HG02798 (cell line): ENCODE measurements around the gene CFDP1.
"Not testable (repeated sequence)": the region's sequence is repeated elsewhere in the genome, so short reads cannot be mapped to it uniquely, and the experiment has no call there.

Experiments
- ATAC-seq: cut with Tn5 transposase; IDR thresholded peaks from one replicate; pipeline ENCODE4 v1.9.1; 2021; ENCODE audit warnings: mild to moderate bottlenecking; ENCODE audit not compliant: unreplicated experiment, poor library complexity

The CFDP1 gene

DNA sequence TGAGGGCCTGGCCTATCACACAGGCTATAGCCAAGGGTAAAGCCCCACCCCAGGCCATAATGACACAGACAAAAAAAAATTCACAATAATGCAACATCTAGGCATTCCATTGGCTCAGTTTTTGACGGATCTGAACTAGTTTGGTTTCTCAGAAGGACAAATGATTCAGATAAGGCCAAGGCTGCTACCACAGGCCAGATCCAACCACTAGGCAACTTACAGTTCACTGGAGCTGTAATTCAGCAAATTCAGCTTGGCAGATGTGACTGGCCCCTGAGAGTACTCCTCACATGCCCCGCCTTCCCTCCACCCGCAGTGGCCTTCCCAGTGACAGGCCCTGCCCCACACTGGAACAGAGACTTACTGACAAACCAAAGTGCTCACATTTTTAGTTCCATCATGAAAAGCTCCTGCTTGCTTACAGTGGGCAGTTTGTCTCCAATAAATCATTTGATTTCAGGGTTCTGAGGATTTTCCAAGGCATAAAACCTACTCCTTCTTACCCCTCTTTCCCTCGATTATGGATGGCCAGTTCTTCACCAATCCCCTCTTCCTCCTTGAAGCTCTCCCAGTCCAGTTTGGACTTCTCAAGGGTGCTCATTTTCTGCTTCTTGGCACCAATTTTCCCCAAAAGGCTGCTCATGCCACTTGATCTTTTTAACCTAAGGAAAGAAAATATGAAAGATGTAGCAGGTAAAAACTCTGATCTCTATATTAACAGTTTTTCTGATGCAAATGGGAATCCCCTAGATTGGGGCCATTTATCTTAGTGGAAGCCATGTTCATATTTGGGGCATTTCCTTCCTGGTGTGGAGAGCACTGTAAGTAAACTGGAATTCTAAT is 128.6 kb downstream of the CFDP1 start:
- no peak for ATAC-seq

DNA sequence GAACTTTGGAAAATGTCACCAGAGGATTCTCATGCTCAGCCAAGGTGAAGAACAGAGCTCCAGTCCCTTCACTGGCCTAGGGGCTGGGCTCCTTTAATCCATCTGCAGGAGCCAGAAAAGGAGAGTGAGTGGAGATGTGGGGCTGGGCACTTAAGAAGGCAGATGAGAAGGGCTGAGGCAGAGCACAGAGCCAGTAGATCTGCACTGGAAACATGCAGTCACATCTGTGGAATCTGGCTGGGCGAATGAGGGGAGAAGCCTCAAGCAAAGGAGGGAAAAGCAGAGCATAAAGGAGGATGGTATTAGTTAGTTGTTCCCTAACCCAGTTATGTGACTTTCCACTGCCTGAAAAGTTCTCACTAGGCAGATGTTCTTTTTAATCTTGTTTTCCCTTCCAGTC is 131.5 kb downstream of the CFDP1 start:
- no peak for ATAC-seq

DNA sequence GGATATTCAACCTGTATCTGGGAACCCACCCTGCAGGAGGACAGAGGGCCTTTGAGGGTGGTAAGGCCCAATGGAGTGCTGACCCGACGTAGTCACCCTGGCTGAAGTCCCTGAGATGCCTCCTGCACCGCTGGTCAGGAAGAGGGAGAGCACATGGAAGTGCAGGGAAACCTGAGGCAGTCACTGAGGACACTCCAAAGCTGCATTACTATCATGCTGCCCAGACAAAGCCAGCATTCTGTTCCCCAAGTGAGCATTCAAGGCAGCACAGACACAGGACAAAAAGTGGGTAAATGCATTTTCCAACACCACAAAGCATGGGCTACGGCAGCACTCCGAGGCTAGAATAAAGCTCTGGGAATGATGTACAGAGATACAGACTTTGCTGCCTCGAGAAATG is 135.0 kb downstream of the CFDP1 start:
- no peak for ATAC-seq

DNA sequence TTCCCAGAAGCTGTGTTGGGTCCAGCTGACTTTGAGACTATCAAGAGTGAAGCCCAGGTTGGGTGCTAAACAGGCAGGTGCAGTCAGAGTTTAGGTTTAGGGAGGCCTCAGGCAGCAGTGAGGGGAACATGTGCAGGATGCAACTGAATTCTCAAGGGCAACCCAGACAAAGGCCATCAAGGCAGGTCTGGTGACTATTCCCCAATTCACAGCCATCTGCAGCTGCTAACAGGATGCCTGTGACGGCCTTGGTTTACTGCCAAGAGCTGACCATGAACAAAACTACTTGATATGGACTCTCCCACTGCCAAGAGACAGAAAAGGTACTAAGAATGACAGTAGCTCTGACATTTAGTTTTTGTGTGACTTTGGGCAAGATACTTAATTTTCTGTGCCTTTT is 136.7 kb downstream of the CFDP1 start:
- no peak for ATAC-seq

DNA sequence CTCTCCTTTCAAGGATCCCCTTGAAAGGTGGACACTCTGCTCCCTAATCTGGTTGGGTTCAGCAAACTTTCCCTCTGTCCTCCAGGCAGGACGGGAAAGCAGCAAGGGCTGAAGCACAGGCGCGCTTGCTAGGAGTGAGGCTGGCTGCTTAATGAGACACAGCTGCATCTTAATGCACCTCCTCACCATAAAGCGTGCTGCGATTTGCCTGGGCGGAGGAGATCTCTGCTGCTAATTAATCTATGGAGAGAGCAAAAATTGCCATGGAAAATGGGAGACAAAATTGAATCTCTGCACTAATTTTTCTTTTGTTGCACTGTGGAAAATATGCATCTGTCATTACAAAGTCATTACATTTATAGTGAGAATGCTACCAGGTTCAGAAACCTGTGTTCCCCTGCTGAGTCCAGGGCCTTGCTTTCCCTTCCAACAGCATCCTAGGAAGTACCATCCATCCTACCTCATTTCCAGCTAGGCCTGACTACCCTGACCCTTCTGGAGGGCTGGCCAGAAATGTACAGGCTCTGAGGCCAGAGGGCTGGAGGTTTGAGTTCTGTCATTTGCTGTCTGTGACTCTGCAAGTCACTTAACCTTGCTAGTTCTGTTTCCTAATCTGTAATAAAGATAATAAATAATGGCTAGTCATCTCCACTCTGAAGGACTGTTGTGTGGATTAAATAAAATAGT is 138.4 kb downstream of the CFDP1 start:
- ATAC-seq, result no peak

DNA sequence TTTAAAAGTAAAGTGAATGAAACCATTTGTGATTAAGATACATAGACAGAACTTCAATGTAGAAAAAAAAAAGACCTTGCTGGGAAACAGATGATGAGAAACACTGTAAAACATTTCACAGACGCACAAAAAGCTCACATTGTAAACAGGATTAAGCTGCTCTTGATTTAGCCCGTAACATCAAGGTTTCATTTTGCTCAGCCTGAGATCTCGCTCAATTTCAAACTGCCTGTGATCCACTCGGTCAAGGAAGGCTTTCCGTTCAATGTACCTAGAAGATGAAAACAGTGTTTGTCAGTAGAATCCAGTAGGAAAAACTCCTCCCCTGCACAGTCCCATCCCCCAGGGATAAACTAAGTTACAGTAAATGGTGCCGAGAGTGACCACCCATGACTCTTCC is 139.5 kb downstream of the CFDP1 start:
- no peak for ATAC-seq

DNA sequence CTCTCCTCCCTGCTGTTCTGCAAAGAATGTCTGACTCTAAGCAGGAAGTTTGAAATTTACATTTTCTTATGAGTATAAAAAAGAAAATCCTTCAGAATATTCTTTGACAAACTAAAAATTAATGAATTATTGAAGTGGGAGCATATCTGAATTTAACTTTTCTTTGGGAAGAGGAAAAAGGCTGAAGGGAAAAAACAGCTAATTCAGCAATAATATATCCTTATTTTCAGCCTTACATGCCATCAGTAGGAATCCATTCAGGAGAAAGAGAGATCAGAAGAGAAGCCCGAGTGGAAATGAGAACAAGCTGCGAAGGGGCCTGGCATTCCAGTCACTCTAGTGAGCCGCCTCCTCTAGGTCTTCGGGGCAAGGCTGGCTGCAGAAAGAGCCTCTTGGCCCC is 140.1 kb downstream of the CFDP1 start:
- ATAC-seq, result no peak

DNA sequence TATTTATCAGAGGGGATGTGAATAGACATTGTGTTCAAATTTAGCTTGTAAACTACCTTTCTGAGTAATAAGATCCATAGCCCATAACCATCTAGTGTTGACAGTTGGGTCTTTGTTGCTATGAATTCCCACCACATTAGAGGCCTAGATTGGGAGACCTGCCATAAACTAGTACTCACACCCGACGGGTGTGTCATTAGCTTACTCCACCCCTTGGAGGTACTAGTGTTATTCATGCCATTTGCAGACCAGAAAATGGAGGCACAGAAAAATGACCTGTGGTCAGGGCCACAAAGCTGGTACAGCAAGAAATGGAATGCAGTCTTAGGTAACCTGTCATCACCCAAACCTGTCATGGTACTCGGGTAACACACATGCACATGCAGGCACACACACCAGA is 140.6 kb downstream of the CFDP1 start:
- no peak for ATAC-seq

DNA sequence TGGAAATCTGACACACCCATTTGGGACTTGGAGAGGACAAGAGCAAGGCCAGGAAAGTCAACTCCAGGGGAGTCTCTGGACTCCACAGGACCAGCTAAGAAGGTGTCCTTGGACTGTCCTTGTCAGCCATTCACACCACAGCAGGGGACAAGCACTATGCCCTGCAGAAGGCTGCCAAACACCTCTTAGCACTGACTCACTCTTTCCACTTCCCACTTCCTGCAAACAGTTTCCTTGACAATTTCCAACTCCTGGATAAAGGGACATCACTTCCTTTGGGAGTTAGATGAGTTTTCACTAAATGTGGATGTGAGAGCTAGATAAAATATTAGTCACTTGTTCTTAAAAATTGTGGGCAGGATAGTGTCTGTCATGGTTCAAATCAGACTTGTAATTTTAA is 144.1 kb downstream of the CFDP1 start:
- no peak for ATAC-seq

DNA sequence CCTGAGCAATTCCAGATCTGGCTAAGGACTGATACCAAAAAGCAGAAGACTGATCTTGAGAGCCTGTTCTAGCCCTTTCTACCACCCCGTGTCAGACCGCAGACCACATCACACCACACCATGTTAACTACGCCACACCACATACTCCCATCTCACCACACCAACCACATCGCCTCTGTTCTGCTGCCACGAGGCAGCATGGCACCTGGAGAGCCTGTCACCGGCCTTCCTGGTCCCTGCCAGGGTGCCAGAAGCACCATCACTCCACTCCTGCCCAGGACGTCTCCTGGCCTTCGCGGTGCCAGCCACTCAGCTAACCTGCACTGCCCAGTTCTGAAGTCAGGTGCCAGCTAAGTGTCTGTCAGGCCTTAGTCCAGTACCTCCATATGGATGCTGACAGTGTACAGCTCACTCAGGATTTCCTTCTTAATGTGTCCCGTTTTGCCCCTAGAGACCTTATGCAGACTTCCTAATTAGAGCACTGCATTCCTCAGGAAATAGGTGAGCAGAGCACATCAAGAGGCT is 144.6 kb downstream of the CFDP1 start:
- ATAC-seq, result no peak

DNA sequence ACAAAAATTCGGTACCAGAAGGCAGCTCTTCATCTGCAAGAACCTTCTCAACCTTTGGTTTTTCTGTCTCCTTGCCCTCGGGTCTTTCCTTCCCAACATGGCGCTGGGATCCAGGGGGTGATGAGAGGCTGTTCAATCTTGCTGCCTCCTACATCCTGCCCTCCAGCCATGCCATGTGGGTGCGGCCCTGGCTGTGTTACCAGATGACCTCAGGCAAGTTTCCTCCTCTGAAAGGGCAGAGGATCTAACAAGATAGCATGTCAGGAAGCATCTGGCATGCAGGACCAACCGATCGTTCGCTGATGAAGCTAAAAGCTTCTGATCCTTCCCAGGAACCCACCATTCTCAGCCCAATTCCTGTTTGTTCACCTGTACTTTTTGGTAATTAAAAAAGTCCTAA is 145.1 kb downstream of the CFDP1 start:
- ATAC-seq, result no peak

DNA sequence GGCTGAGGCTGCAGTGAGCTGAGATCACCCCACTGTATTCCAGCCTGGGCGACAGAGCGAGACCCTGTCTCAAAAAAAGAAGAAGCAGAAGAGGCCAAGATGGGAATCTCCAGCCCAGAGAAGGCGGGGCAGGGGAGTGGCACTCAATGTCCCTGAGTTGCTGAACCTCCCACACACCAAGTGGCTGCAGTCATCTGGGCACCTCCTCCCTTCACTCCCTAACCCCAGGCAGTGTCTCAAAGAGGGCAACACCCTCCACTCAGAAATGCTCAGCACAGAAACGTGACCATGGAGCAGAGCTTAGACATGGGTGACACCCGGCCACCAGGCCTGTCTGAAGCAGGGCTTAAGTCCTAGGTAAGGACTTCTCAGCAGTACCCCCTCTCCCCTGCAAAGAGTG is 145.6 kb downstream of the CFDP1 start:
- ATAC-seq, result no peak

DNA sequence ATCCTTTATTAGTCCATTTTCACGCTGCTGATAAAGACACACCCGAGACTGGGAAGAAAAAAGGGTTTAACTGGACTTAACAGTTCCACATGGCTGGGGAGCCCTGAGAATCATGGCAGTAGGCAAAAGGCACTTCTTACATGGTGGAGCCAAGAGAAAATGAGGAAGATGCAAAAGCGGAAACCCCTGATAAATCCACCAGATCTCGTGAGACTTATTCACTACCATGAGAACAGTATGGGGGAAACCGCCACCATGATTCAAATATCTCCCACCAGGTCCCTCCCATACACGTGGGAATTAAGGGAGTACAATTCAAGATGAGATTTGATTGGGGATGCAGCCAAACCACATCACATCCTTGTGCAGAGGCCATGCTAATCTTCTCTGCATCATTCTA is 146.9 kb downstream of the CFDP1 start:
- no peak for ATAC-seq

DNA sequence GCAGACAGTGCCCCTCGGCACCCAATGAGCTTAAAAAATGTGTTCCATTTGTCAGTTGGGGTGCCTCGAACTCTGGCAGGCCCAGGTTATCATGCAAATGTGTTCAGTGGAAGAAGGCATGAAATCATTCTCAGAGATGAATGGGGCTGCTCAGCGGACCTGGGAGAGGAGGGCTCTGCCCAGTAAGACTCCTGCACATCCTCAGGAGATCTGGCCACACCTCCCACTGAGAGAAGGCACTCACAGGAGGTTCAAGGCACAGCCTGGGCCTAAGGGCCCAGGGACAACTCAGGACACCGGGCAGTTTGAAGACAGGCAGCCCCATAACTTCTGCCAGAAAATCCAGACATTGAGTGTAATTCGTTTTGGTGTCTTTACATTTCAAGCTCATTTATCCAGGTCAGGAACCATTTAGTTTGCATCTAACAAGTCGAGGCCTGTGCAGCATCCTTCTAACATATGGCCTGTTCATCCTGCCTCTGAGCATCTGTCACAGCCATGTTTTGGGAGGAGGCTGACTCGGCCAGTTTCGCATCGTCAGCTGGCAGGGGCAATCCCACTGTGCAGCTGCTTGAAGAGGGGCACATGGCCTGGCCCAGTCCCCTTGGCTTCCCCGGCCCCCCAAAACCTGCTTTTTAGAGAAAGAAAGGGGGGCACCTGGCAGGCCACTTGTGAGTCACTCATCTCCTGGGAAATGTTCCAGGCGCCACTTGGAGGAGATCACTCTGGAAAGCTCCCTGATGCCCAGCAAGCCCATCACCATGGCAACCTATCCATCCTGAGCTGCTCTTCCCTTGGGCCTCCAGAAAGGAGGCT is 150.6 kb downstream of the CFDP1 start:
- no peak for ATAC-seq

DNA sequence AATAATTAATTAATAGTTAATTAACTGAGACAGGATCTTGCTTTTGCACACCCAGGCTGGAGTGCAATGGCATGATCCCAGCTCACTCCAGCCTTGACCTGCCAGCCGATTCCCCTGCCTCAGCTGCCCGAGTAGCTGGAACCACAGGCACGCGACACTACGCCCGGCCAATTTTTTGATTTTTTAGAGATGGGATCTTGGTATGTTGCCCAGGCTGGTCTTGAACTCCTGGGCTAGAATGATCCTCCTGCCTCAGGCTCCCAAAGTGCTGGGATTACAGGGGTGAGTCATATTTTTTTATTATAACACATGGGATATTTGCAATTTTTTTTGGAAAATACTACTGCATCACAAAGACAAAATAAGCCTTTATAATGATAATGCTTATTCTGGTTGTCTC is 151.5 kb downstream of the CFDP1 start:
- no peak for ATAC-seq

DNA sequence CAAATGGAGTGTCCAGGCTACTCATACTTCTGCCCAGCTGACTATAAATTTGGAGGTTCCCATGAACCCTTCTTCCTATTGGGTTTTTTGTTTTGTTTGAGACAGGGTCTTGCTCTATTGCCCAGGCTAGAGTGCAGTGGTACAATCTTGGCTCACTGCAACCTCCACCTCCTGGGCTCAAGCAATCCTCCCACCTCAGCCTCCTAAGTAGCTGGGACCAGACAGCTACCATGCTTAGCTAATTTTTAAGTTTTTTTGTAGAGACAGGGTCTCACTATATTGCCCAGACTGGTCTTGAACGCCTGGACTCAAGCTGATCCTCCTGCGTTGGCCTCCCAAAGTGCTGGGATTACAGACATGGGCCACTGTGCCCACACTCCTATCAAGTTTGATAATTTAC is 152.3 kb downstream of the CFDP1 start:
- ATAC-seq, result not testable (repeated sequence)

DNA sequence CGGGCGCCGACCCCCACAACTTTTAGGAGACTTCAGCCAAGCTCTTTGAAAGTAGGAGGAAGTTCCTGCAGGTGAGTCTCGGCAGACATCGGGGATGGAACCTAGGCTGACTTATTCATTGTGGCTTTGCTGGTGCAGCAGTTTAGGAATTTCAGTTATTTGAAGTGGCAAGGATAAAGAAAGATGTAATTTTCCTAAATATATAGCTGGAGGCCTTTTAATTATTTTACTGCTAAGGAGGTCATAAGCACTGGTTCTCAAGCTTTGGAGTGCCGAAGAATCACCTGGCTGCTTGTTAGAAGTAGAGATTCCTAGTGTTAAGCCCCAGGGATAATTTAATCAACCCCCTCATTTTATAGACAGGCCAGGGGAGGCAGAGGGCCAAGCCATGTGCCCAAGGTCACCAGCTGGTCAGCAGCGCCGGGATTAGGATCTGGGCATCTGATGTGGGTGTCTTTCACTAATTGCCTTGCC is 152.9 kb downstream of the CFDP1 start:
- no peak for ATAC-seq

DNA sequence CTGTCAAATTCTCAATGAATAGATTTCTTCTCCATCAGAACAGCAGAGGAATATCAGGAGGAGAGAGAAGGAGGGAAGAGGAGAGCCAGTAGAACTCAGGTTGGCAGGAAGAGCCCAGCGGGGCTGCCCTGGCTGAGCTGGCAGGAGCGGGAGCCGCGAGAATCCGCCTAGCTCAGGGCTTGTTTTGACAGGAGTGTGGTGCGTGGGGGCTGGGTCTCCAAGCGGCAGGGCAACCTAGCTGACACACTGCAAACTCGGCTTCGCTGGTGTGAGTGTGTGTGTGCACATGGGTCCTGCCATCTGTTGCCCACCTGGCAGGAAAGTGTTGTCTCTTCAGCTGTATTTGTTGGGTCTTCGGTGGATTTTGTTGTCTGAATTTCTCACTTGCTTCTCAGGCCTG is 154.0 kb downstream of the CFDP1 start:
- no peak for ATAC-seq

DNA sequence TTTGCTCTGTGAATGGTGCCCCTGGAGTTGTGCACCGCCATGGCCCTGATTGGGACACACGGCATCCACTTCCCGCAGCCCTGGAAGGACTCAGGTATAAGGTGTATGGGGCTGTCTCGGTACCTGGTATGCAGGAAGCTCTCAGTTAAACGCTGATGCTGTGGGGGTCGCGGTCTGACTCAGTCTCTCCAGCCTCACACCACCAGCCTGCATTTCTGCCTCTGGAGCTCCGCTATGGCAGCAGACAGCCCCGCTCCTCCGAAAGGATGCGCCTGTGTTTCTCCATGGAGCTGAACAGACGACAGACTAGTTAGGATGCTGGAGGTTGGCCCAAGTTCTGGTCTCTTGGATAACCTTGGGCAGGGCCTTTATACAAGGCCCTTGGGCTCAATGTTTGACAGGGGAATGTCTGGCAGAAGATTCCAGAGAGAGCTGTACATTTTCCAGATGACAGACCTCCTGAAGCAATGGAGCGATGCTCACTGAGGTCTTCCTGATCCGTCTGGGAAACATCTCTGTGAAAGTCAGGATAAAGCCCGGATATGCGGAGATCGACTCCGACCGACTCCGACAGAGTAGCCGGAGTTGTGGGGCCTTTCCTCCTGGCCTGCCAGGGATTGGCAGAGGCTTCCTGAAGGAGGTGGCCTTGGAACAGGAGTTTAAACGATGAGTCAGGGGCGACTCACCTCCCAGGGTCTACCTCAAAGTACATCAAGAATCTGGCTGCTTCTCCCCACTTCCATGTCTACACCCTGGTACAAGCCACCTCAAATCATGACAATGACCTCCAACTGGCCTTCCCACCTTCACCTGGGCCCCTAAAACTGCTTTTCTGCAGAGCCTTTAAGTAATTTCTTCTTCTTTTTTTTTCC is 160.0 kb downstream of the CFDP1 start:
- no peak for ATAC-seq

DNA sequence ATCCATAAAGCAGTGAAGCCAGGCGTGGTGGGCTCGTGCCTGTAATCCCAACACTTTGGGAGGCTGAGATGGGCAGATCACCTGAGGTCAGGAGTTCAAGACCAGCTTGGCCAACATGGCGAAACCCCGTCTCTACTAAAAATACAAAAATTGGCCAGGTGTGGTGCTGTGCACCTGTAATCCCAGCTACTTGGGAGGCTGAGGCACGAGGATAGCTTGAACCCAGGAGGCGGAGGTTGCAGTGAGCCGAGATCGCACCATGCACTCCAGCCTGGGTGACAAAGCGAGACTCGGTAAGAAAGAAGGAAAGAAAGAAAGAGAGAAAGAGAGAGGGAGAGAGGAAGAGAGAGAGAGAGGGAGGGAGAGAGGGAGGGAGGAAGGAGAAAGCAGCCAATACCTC is 160.7 kb downstream of the CFDP1 start:
- not testable (repeated sequence) for ATAC-seq
